GM23338 (cell line): ENCODE measurements around the gene FBLN1. TPM values are rescaled to one million over a fixed set of nuclear protein-coding genes. Genes with fewer than 3 reads are reported as not detected.

Source experiments
- ATAC-seq: fragments of 200-7000 bp; cut with Tn5 transposase; 3 replicates; pipeline ENCODE4 v1.9.1; 2020
- DNase-seq: peaks from one replicate; pipeline ENCODE4 v3.0.0-alpha.2; 2015; ENCODE audit warnings: low spot score
- H2AFZ ChIP-seq: fragments of 200-600 bp; sonication (generic); 2 replicates; pipeline ENCODE4 v1.8.0; 2016; ENCODE audit warnings: antibody characterized with exemption, mild to moderate bottlenecking, moderate library complexity
- H3F3A ChIP-seq: fragments of 200-600 bp; sonication (generic); replicated peaks from 2 replicates; pipeline ENCODE4 v1.8.0; 2017; ENCODE audit warnings: antibody characterized with exemption, mixed run types, low read depth
- H3K27ac ChIP-seq: fragments of 200-600 bp; sonication (generic); 2 replicates; pipeline ENCODE4 v1.6.1; 2016; ENCODE audit warnings: low read depth
- H3K27me3 ChIP-seq: fragments of 200-600 bp; sonication (generic); 2 replicates; pipeline ENCODE4 v1.8.0; 2016; ENCODE audit warnings: mild to moderate bottlenecking, mixed run types, moderate library complexity; ENCODE audit not compliant: insufficient read depth
- H3K36me3 ChIP-seq: fragments of 200-600 bp; sonication (generic); 2 replicates; pipeline ENCODE4 v1.8.0; 2016; ENCODE audit warnings: mild to moderate bottlenecking; ENCODE audit not compliant: insufficient read depth
- H3K4me1 ChIP-seq: fragments of 200-600 bp; sonication (generic); 2 replicates; pipeline ENCODE4 v1.8.0; 2016; ENCODE audit warnings: mild to moderate bottlenecking, moderate library complexity; ENCODE audit not compliant: insufficient read depth
- H3K4me2 ChIP-seq: fragments of 200-600 bp; sonication (generic); 2 replicates; pipeline ENCODE4 v1.7.1; 2017; ENCODE audit warnings: mixed run types
- H3K4me3 ChIP-seq: fragments of 200-600 bp; sonication (generic); 2 replicates; pipeline ENCODE4 v1.6.1; 2016; ENCODE audit warnings: mixed run types
- H3K79me2 ChIP-seq: fragments of 200-600 bp; sonication (generic); replicated peaks from 2 replicates; pipeline ENCODE4 v1.8.0; 2017; ENCODE audit warnings: mild to moderate bottlenecking; ENCODE audit not compliant: insufficient read depth
- H3K9me2 ChIP-seq: fragments of 200-600 bp; sonication (generic); 2 replicates; pipeline ENCODE4 v1.8.0; 2017; ENCODE audit not compliant: insufficient read depth
- H4K20me1 ChIP-seq: fragments of 200-600 bp; sonication (generic); replicated peaks from 2 replicates; pipeline ENCODE4 v1.8.0; 2017; ENCODE audit warnings: mild to moderate bottlenecking; ENCODE audit not compliant: insufficient read depth
- H3K27ac Mint-ChIP-seq: 2 replicates; pipeline ENCODE4 v1.8.0; 2020; ENCODE audit warnings: inconsistent platforms, mild to moderate bottlenecking, moderate library complexity, mixed read lengths
- H3K27me3 Mint-ChIP-seq: 3 replicates; pipeline ENCODE4 v1.8.0; 2022; ENCODE audit warnings: low read depth, mild to moderate bottlenecking, moderate library complexity, mixed read lengths, inconsistent platforms; ENCODE audit not compliant: insufficient read depth, poor library complexity
- H3K36me3 Mint-ChIP-seq: 3 replicates; pipeline ENCODE4 v1.8.0; 2021; ENCODE audit warnings: low read depth, mild to moderate bottlenecking, inconsistent platforms, moderate library complexity, mixed read lengths
- H3K4me1 Mint-ChIP-seq: 3 replicates; pipeline ENCODE4 v1.8.0; 2020; ENCODE audit warnings: mild to moderate bottlenecking, inconsistent platforms, mixed read lengths
- H3K4me3 Mint-ChIP-seq: 3 replicates; pipeline ENCODE4 v1.8.0; 2021; ENCODE audit warnings: moderate library complexity, mild to moderate bottlenecking, inconsistent platforms, mixed read lengths
- H3K9me3 Mint-ChIP-seq: 3 replicates; pipeline ENCODE4 v1.8.0; 2020; ENCODE audit warnings: moderate library complexity, mild to moderate bottlenecking, inconsistent platforms, mixed read lengths
- EZH2 ChIP-seq: fragments of 200-600 bp; sonication (generic); IDR thresholded peaks from one replicate; pipeline ENCODE4 v1.8.0; 2017; ENCODE audit warnings: antibody characterized with exemption, mild to moderate bottlenecking, low read depth; ENCODE audit not compliant: unreplicated experiment
- JUNB ChIP-seq: IDR thresholded peaks from one replicate; pipeline ENCODE4 v1.6.1; 2016; ENCODE audit warnings: antibody characterized with exemption; ENCODE audit not compliant: unreplicated experiment
- ZNF114 ChIP-seq: fragments of 250-450 bp; sonication (Bioruptor Pico); IDR thresholded peaks from 2 replicates; pipeline ENCODE4 v1.5.0; 2020; ENCODE audit warnings: mild to moderate bottlenecking, moderate library complexity
- ZNF462 ChIP-seq: fragments of 250-450 bp; sonication (Bioruptor Pico); IDR thresholded peaks from 2 replicates; pipeline ENCODE4 v1.5.0; 2020; ENCODE audit warnings: mild to moderate bottlenecking, moderate library complexity
- polyA plus RNA-seq: library from polyadenylated mRNA; unstranded; fragments of >200 nt; fragmentation: Nextera tagmentation; extraction: Ambion mirVana; gene quantifications from 2 replicates; pipeline ENCODE4 v1.2.1, GENCODE V29; 2016
- total RNA-seq: library from RNA; depleted of rRNA; stranded (reverse); fragments of >200 nt; shearing (Covaris generic); gene quantifications from 2 replicates; pipeline ENCODE4 v1.2.3, GENCODE V29; 2014
- TF ChIP-seq, protein P1 (sequence below), 2 experiments: fragments of 200-600 bp in 1 of 2; sonication (generic) in 1 of 2; conservative IDR thresholded peaks; 2 replicates each; pipeline versions ENCODE4 v1.5.1 to v1.6.1; 2016 to 2017; ENCODE audit warnings: antibody characterized with exemption in 2 of 2, low read depth in 2 of 2, mild to moderate bottlenecking in 2 of 2, moderate library complexity in 1 of 2
- TF ChIP-seq, protein P2 (sequence below): IDR thresholded peaks from one replicate; pipeline ENCODE4 v1.6.1; 2018; ENCODE audit warnings: antibody characterized with exemption; ENCODE audit not compliant: unreplicated experiment
- TF ChIP-seq, protein P3 (sequence below): IDR thresholded peaks from 2 replicates; pipeline ENCODE4 v1.6.1; 2016; ENCODE audit warnings: antibody characterized with exemption

FBLN1 gene
- total and polyA plus RNA-seq, 2 experiments from 2014 or later, result 90.1 to 137 TPM

GRCh38 chr22:45638197-45638596 is 135.5 kb downstream of the FBLN1 start:
- no peak for DNase-seq
- H2AFZ ChIP-seq, result no peak overlapping the region
- H3K4me3 ChIP-seq, result no peak overlapping the region
- H3K4me1 ChIP-seq, result peaks cover 6% of the 10 kb centered on the region
- Mint-ChIP-seq H3K4me1 (peaks cover 23% of the 10 kb centered on the region), H3K27me3 (peaks cover 12% of the 10 kb centered on the region), H3K9me3 (no peaks in the 10 kb centered on the region), H3K27ac (no peak overlapping the region), H3K36me3 (no peaks in the 10 kb centered on the region), H3K4me3 (no peak overlapping the region)
- no peak overlapping the region for H3K27ac ChIP-seq
- no peaks in the 10 kb centered on the region for H3K9me2 ChIP-seq
- H3K4me2 ChIP-seq, result no peak overlapping the region
- no peaks in the 10 kb centered on the region for H3F3A ChIP-seq
- TF ChIP-seq JUNB (no peak), EZH2 (no peak)
- H4K20me1 ChIP-seq, result no peaks in the 10 kb centered on the region
- no peaks in the 10 kb centered on the region for H3K79me2 ChIP-seq
- H3K36me3 ChIP-seq, result no peaks in the 10 kb centered on the region
- no peaks in the 10 kb centered on the region for H3K27me3 ChIP-seq
- no peak for ATAC-seq

DNA sequence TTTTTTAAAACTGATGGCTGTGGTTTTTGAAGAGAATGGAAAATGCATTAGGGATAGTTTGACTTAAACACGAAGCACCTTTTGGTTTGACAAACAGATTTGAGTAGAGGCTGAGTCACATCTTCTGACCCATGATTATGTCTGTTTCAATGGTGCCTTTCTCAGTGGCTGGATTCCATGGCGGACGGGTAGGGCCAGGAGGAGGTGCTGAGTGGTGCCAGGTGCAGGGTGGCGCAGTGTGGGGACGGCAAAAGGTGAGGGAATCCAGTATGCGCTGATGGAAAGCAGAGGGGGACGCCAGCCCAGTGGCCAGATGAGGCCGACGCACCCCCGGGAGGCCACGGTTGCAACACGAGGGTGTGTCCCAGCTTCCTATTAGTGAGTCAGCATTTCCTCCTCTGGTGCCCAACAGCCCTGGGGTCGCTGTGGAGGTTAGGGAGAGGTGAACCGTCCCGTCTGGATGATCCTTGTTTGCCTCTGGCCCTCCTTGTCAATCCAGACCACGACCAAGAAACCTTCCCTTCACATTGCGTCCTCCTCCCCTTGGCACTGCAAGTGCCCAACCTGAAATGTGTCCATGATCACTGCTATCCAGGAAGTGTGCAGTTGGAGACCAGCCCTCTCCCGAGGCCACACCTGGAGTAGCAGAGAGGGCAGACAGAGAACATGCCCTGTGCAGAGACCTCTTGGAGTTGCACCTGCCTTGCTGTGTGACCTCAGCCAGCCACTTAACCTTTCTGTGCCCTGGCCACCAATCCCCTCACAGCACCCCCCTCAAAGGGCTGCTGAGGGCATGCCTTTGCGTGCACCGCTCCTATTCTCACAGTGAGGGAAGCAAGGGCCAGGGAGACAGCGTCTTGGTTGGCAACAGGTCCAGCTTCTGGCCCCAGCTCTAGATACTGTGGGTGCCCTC is 136.4 kb downstream of the FBLN1 start:
- Mint-ChIP-seq H3K36me3 (no peaks in the 10 kb centered on the region), H3K27me3 (peaks cover 11% of the 10 kb centered on the region), H3K4me1 (peaks cover 20% of the 10 kb centered on the region), H3K27ac (peak overlapping the region; percentile 24), H3K9me3 (no peaks in the 10 kb centered on the region), H3K4me3 (no peak overlapping the region; the same call in 2 of the 3 replicates)
- Histone ChIP-seq H3K4me1 (peaks cover 6% of the 10 kb centered on the region), H3K36me3 (no peaks in the 10 kb centered on the region), H3K4me2 (no peak overlapping the region), H3K79me2 (no peaks in the 10 kb centered on the region), H4K20me1 (no peaks in the 10 kb centered on the region), H3K4me3 (no peak overlapping the region), H3K9me2 (no peaks in the 10 kb centered on the region), H3K27ac (no peak overlapping the region), H3K27me3 (no peaks in the 10 kb centered on the region), H3F3A (no peaks in the 10 kb centered on the region), H2AFZ (peak overlapping the region; percentile 66)
- no peak for ATAC-seq
- DNase-seq, result peak; percentile 18
- TF ChIP-seq, protein P1, sequence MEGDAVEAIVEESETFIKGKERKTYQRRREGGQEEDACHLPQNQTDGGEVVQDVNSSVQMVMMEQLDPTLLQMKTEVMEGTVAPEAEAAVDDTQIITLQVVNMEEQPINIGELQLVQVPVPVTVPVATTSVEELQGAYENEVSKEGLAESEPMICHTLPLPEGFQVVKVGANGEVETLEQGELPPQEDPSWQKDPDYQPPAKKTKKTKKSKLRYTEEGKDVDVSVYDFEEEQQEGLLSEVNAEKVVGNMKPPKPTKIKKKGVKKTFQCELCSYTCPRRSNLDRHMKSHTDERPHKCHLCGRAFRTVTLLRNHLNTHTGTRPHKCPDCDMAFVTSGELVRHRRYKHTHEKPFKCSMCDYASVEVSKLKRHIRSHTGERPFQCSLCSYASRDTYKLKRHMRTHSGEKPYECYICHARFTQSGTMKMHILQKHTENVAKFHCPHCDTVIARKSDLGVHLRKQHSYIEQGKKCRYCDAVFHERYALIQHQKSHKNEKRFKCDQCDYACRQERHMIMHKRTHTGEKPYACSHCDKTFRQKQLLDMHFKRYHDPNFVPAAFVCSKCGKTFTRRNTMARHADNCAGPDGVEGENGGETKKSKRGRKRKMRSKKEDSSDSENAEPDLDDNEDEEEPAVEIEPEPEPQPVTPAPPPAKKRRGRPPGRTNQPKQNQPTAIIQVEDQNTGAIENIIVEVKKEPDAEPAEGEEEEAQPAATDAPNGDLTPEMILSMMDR (conservative IDR thresholded peaks at IDR 0.05; ENCODE audit: low read depth in 2 of 2), result no peak
- TF ChIP-seq JUNB, result no peak
- TF ChIP-seq EZH2, result no peak
- TF ChIP-seq ZNF462 (CRISPR knock-in tag), result no peak
- no peak for TF ChIP-seq ZNF114 (CRISPR knock-in tag)
- TF ChIP-seq, protein P2, sequence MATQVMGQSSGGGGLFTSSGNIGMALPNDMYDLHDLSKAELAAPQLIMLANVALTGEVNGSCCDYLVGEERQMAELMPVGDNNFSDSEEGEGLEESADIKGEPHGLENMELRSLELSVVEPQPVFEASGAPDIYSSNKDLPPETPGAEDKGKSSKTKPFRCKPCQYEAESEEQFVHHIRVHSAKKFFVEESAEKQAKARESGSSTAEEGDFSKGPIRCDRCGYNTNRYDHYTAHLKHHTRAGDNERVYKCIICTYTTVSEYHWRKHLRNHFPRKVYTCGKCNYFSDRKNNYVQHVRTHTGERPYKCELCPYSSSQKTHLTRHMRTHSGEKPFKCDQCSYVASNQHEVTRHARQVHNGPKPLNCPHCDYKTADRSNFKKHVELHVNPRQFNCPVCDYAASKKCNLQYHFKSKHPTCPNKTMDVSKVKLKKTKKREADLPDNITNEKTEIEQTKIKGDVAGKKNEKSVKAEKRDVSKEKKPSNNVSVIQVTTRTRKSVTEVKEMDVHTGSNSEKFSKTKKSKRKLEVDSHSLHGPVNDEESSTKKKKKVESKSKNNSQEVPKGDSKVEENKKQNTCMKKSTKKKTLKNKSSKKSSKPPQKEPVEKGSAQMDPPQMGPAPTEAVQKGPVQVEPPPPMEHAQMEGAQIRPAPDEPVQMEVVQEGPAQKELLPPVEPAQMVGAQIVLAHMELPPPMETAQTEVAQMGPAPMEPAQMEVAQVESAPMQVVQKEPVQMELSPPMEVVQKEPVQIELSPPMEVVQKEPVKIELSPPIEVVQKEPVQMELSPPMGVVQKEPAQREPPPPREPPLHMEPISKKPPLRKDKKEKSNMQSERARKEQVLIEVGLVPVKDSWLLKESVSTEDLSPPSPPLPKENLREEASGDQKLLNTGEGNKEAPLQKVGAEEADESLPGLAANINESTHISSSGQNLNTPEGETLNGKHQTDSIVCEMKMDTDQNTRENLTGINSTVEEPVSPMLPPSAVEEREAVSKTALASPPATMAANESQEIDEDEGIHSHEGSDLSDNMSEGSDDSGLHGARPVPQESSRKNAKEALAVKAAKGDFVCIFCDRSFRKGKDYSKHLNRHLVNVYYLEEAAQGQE, result no peak
- TF ChIP-seq, protein P3, sequence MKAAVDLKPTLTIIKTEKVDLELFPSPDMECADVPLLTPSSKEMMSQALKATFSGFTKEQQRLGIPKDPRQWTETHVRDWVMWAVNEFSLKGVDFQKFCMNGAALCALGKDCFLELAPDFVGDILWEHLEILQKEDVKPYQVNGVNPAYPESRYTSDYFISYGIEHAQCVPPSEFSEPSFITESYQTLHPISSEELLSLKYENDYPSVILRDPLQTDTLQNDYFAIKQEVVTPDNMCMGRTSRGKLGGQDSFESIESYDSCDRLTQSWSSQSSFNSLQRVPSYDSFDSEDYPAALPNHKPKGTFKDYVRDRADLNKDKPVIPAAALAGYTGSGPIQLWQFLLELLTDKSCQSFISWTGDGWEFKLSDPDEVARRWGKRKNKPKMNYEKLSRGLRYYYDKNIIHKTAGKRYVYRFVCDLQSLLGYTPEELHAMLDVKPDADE, result no peak
